GM23248 (cell line): ENCODE measurements around the gene MITF. TPM values are rescaled to one million over a fixed set of nuclear protein-coding genes. Genes with fewer than 3 reads are reported as not detected.
"Not testable (repeated sequence)": the region's sequence is repeated elsewhere in the genome, so short reads cannot be mapped to it uniquely, and the experiment has no call there.

Source experiments
- DNase-seq: peaks from one replicate; pipeline ENCODE4 v3.0.0-alpha.2; 2015
- H2AFZ ChIP-seq: fragments of 200-600 bp; sonication (generic); 2 replicates; pipeline ENCODE4 v1.6.1; 2016; ENCODE audit warnings: antibody characterized with exemption
- H3F3A ChIP-seq: fragments of 200-600 bp; sonication (generic); 2 replicates; pipeline ENCODE4 v1.6.1; 2016; ENCODE audit warnings: mild to moderate bottlenecking, antibody characterized with exemption, mixed run types; ENCODE audit not compliant: insufficient read depth
- H3K27ac ChIP-seq: fragments of 200-600 bp; sonication (generic); 2 replicates; pipeline ENCODE4 v1.5.1; 2016; ENCODE audit warnings: mild to moderate bottlenecking
- H3K27me3 ChIP-seq: fragments of 200-600 bp; sonication (generic); replicated peaks from 2 replicates; pipeline ENCODE4 v1.6.1; 2016; ENCODE audit warnings: mild to moderate bottlenecking; ENCODE audit not compliant: insufficient read depth
- H3K36me3 ChIP-seq: fragments of 200-600 bp; sonication (generic); 2 replicates; pipeline ENCODE4 v1.6.1; 2016; ENCODE audit warnings: low read depth, mild to moderate bottlenecking
- H3K4me1 ChIP-seq: fragments of 200-600 bp; sonication (generic); 2 replicates; pipeline ENCODE4 v1.6.1; 2016; ENCODE audit warnings: mild to moderate bottlenecking; ENCODE audit not compliant: insufficient read depth
- H3K4me2 ChIP-seq: fragments of 200-600 bp; sonication (generic); one replicate; pipeline ENCODE4 v1.6.1; 2016; ENCODE audit warnings: mild to moderate bottlenecking; ENCODE audit not compliant: unreplicated experiment
- H3K4me3 ChIP-seq: fragments of 200-600 bp; sonication (generic); 2 replicates; pipeline ENCODE4 v1.5.1; 2016; ENCODE audit warnings: mild to moderate bottlenecking
- H3K79me2 ChIP-seq: fragments of 200-600 bp; sonication (generic); 2 replicates; pipeline ENCODE4 v1.6.1; 2016; ENCODE audit warnings: mild to moderate bottlenecking; ENCODE audit not compliant: insufficient read depth
- H3K9ac ChIP-seq: fragments of 200-600 bp; sonication (generic); 2 replicates; pipeline ENCODE4 v1.6.1; 2016; ENCODE audit warnings: mild to moderate bottlenecking
- H3K9me2 ChIP-seq: fragments of 200-600 bp; sonication (generic); 2 replicates; pipeline ENCODE4 v1.6.1; 2016; ENCODE audit warnings: mixed run types, mild to moderate bottlenecking, moderate library complexity; ENCODE audit not compliant: insufficient read depth
- H3K9me3 ChIP-seq: fragments of 200-600 bp; sonication (generic); one replicate; pipeline ENCODE4 v1.6.1; 2017; ENCODE audit warnings: low read depth
- H4K20me1 ChIP-seq: fragments of 200-600 bp; sonication (generic); 2 replicates; pipeline ENCODE4 v1.6.0; 2016; ENCODE audit not compliant: insufficient read depth
- EZH2 ChIP-seq: fragments of 200-600 bp; sonication (generic); IDR thresholded peaks from 2 replicates; pipeline ENCODE4 v1.6.1; 2018; ENCODE audit warnings: antibody characterized with exemption, mild to moderate bottlenecking; ENCODE audit not compliant: insufficient read depth, poor library complexity, severe bottlenecking
- EZH2phosphoT487 ChIP-seq: fragments of 200-600 bp; sonication (generic); IDR thresholded peaks from 2 replicates; pipeline ENCODE4 v1.6.1; 2018; ENCODE audit warnings: antibody characterized with exemption, moderate library complexity, mild to moderate bottlenecking, low read depth; ENCODE audit not compliant: insufficient read depth
- WGBS, 2 experiments: methylation state at CpG; one replicate each; pipeline ENCODE4 v1.1.6; 2015 to 2017; ENCODE audit warnings: low lambda C conversion rate in 2 of 2, low coverage in 1 of 2; ENCODE audit errors: missing lambda C conversion rate in 2 of 2; 5-methylcytosine and 5-hydroxymethylcytosine counted together
- in situ Hi-C: fragments of 300-500 bp; cut with MboI; formaldehyde crosslinking; loops from 2 replicates; pipeline ENCODE4 v1.15.0; 2020
- polyA plus RNA-seq: library from polyadenylated mRNA; unstranded; fragments of >200 nt; fragmentation: Nextera tagmentation; extraction: Ambion mirVana; gene quantifications from 2 replicates; pipeline ENCODE4 v1.2.1, GENCODE V29; 2016
- total RNA-seq: library from RNA; depleted of rRNA; stranded (reverse); fragments of >200 nt; shearing (Covaris generic); gene quantifications from 2 replicates; pipeline ENCODE4 v1.2.3, GENCODE V29; 2014

Gene MITF
- total and polyA plus RNA-seq, 2 experiments from 2014 or later = 0.86 to 2.0 TPM

DNA sequence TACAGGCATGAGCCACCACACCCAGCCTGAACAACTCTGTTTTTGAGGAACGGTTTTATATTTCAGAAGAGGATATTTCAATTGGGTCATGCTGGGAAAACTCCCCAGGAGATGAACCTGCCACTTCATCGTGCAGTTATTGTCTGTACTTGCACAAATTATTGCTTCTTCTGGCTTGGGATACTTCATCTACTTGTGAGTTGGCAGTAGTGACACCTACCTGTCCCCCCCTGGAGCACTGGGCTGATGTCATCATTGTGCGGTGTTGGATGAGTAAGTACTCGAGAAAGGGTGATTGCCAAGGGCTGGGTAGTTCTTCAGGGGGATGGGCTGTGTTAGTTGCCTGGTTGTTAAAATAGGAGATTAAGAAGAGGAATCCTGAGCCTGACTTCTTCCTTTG, 175.1 kb downstream of the MITF start:
- in situ Hi-C loops = no loop called here
- no peaks in the 10 kb centered on the region for H3K4me1 ChIP-seq
- H3K27ac ChIP-seq = no peak overlapping the region
- TF ChIP-seq EZH2 (no peak), EZH2phosphoT487 (no peak)
- no peaks in the 10 kb centered on the region for H3K79me2 ChIP-seq
- H2AFZ ChIP-seq = no peak overlapping the region
- H3K9me2 ChIP-seq = peaks cover 4% of the 10 kb centered on the region; the same call in 1 of the 2 replicates
- no peak overlapping the region for H3K4me2 ChIP-seq
- no peaks in the 10 kb centered on the region for H3K9me3 ChIP-seq
- DNase-seq = no peak
- no peaks in the 10 kb centered on the region for H3K36me3 ChIP-seq
- WGBS, 2 experiments = 83 to 88% methylated on average over 4 of the region's 4 CpGs
- no peak overlapping the region for H3K4me3 ChIP-seq
- H4K20me1 ChIP-seq = no peaks in the 10 kb centered on the region
- no peak overlapping the region for H3K9ac ChIP-seq
- no peaks in the 10 kb centered on the region for H3K27me3 ChIP-seq
- no peaks in the 10 kb centered on the region for H3F3A ChIP-seq

DNA sequence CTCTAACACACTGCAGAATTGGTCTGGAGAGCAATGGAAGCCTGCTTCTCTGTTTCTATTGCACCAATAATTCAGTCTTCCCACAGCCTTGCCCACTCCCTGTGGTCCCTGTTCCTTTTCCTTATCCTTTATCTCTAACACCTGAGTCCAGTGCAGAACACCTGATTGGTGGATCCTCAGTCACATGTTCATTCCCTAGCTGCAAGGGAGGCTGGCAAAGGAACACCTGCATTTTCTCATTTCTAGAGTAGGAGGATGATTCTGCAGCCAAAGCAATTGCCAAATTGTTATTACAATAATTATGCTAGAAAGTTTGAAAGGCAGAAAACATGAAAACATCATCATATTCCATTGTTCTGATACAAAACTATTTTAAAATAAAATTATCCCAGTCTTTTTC, 176.5 kb downstream of the MITF start:
- no peaks in the 10 kb centered on the region for H3K4me1 ChIP-seq
- no peaks in the 10 kb centered on the region for H3K36me3 ChIP-seq
- no peak for DNase-seq
- no peaks in the 10 kb centered on the region for H4K20me1 ChIP-seq
- H3K9me2 ChIP-seq = peaks cover 4% of the 10 kb centered on the region; the same call in 1 of the 2 replicates
- H3K9ac ChIP-seq = no peak overlapping the region
- no peak overlapping the region for H3K27ac ChIP-seq
- H3K4me3 ChIP-seq = no peak overlapping the region
- H3F3A ChIP-seq = no peaks in the 10 kb centered on the region
- in situ Hi-C loops = no loop called here
- TF ChIP-seq EZH2phosphoT487 (no peak), EZH2 (no peak)
- no peak overlapping the region for H2AFZ ChIP-seq
- H3K27me3 ChIP-seq = no peaks in the 10 kb centered on the region
- no peaks in the 10 kb centered on the region for H3K9me3 ChIP-seq
- H3K79me2 ChIP-seq = no peaks in the 10 kb centered on the region
- no peak overlapping the region for H3K4me2 ChIP-seq

DNA sequence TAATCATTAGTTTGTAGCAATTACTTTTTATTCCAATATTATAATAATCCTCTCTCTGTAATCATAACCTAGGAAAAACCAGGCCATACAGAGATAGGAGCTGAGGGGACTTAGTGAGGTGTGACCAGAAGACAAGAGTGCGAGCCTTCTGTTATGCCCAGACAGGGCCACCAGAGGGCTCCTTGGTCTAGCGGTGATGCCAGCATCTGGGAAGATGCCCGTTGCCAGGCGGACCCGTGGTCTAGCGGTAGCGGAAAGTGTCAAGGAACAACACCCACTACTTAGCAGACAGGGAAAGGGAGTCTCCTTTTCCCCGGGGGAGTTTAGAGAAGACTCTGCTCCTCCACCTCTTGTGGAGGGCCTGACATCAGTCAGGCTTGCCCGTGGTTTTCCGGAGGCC, 180.7 kb downstream of the MITF start:
- H4K20me1 ChIP-seq, DNase-seq, H3K27ac ChIP-seq, H3K4me1 ChIP-seq, H3K9me2 ChIP-seq, H3K36me3 ChIP-seq, in situ Hi-C loops, H3K79me2 ChIP-seq, H3K4me3 ChIP-seq, H3F3A ChIP-seq, H3K9ac ChIP-seq, H3K27me3 ChIP-seq, H2AFZ ChIP-seq, H3K4me2 ChIP-seq, H3K9me3 ChIP-seq: not testable (repeated sequence)
- 61 to 67% methylated on average over 10 of the region's 10 CpGs for WGBS, 2 experiments

DNA sequence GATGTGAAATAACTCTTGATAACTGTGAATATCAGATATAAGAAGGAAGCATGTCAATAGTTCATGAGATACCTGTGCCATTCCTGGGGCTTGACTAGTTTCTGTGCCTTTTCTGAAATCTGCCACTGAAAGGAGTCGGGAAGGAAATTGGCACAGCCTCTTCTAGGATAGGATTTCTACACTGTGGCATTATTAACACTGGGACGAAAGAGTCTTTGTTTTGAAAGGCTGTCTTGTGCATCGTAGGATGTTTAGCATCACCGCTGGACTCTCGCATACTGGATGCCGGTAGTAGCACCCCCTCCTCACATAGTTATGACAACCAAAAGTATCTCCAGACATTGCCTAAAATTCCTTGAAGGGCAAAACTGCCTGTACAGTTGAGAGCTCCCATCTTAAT, 182.4 kb downstream of the MITF start:
- Histone ChIP-seq H3K9me3 (no peaks in the 10 kb centered on the region), H3K36me3 (no peaks in the 10 kb centered on the region), H4K20me1 (no peaks in the 10 kb centered on the region), H3K79me2 (no peaks in the 10 kb centered on the region), H3K27me3 (no peaks in the 10 kb centered on the region), H3K27ac (no peak overlapping the region), H3K9ac (no peak overlapping the region), H3K4me1 (no peaks in the 10 kb centered on the region), H3K9me2 (peaks cover 3% of the 10 kb centered on the region; the same call in 1 of the 2 replicates), H2AFZ (no peak overlapping the region), H3F3A (no peaks in the 10 kb centered on the region), H3K4me3 (no peak overlapping the region), H3K4me2 (no peak overlapping the region)
- in situ Hi-C loops = no loop called here
- TF ChIP-seq EZH2 = no peak
- no peak for TF ChIP-seq EZH2phosphoT487
- WGBS, 2 experiments = 82 to 85% methylated on average over 6 of the region's 6 CpGs
- DNase-seq = no peak

DNA sequence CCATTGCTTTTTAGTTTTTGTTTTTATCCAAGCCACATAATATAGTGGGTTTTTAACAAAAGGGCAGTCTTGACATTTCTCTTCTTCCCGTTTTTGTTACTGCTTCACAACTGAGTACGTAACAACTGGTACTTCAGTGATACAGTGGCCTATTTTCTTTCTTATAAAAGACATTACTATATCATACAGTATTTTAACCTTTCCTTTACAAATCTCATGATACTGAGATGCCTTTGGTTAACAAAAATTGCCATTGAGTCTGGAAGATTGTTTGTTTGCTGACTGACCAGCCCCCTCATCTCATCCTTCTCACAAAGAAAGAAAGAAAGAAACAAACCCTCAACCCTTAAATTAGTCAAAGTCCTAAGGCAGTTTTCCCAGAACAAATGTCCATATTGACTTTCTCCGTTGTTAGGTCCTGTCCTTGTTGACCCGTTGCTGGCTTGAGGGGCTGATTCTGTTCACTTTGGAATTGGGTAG, 183.3 kb downstream of the MITF start:
- 69 to 79% methylated on average over 4 of the region's 4 CpGs for WGBS, 2 experiments
- in situ Hi-C loops = no loop called here

More for the DNA sequence above, 183.3 kb downstream of the MITF start:
- Histone ChIP-seq H4K20me1 (no peaks in the 10 kb centered on the region), H3K9me3 (no peaks in the 10 kb centered on the region), H3K4me3 (no peak overlapping the region), H3K9ac (no peak overlapping the region), H2AFZ (no peak overlapping the region), H3K4me2 (no peak overlapping the region), H3F3A (no peaks in the 10 kb centered on the region), H3K36me3 (no peaks in the 10 kb centered on the region), H3K4me1 (no peaks in the 10 kb centered on the region), H3K79me2 (no peaks in the 10 kb centered on the region), H3K9me2 (no peaks in the 10 kb centered on the region), H3K27ac (no peak overlapping the region), H3K27me3 (no peaks in the 10 kb centered on the region)
- TF ChIP-seq EZH2phosphoT487 = no peak
- no peak for TF ChIP-seq EZH2
- no peak for DNase-seq
